ENCODE results near the gene NEMP1. TPM values are rescaled to one million over a fixed set of nuclear protein-coding genes. Genes with fewer than 3 reads are reported as not detected.

The NEMP1 gene
- total and polyA plus RNA-seq, 2 of the 13 experiments (the other 11 are each of a cell fraction or from before 2014, with no cell fraction given): 11.4 to 12.9 TPM

DNA sequence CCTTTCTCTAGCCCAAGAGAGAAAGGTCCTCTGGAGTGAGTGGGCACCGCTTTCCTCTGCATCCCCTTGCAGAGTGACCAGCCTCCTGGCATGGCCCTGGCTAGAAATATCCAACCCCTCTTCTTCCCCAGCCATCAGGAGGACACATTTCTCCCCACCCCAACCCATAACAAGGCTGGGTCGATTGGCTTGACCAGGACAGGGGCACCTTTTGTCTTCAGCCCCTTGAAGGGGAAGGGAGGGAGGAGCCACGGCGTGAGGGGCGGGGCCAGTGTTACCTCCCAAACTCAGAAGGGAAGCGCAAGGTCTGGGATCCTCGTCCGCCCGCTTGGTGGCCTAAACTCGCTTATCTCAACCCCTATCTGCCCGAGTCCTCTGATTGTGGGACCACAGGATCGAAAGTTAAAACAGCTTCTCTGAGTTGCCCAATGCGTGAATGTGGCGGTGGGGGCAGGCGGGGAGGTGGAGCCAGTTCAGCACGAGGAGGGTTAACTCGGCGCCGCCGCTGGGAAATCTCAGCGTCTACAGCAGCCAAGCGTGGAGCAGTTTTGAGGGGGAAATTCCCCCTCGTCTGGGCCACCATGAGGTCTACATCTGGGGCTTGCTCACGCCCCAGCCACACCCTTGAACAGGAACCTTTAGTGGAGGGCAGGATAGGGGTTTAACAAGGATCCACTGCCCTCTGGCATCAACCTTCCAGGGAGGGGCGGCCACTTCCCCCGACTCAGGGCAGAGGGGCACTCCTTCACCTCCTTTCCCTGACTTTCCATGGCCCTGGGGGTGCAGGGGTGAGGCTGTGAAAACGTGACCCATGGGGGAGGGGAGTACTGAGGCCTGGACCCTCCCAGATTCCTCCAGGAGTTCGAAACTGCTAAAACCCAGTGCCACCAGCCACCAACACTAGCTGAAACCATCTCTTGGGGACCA lies 31.8 kb upstream of the NEMP1 start (continued):
- TF ChIP-seq, protein P1, sequence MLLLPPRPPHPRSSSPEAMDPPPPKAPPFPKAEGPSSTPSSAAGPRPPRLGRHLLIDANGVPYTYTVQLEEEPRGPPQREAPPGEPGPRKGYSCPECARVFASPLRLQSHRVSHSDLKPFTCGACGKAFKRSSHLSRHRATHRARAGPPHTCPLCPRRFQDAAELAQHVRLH (CRISPR knock-in tag; IDR thresholded peaks at IDR 0.05; ENCODE audit: borderline replicate concordance, low read depth): peak; percentile 42; the same call in 1 of the 2 replicates
- TF ChIP-seq NAIF1 (CRISPR knock-in tag; IDR thresholded peaks at IDR 0.05; ENCODE audit: borderline replicate concordance): no peak
- no peak for TF ChIP-seq RARA (CRISPR knock-in tag; IDR thresholded peaks at IDR 0.05)
- TF ChIP-seq, protein P2, sequence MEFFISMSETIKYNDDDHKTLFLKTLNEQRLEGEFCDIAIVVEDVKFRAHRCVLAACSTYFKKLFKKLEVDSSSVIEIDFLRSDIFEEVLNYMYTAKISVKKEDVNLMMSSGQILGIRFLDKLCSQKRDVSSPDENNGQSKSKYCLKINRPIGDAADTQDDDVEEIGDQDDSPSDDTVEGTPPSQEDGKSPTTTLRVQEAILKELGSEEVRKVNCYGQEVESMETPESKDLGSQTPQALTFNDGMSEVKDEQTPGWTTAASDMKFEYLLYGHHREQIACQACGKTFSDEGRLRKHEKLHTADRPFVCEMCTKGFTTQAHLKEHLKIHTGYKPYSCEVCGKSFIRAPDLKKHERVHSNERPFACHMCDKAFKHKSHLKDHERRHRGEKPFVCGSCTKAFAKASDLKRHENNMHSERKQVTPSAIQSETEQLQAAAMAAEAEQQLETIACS (CRISPR knock-in tag; IDR thresholded peaks at IDR 0.05): no peak
- TF ChIP-seq ZNF274 (CRISPR knock-in tag; IDR thresholded peaks at IDR 0.05): no peak
- TF ChIP-seq ATF7 (IDR thresholded peaks at IDR 0.05): no peak
- TF ChIP-seq ATF7 (CRISPR knock-in tag; IDR thresholded peaks at IDR 0.05): peak; percentile 35
- TF ChIP-seq ZNF24 (IDR thresholded peaks at IDR 0.05): no peak
- no peak for TF ChIP-seq MTA1 (CRISPR knock-in tag; IDR thresholded peaks at IDR 0.05; ENCODE audit: borderline replicate concordance)
- TF ChIP-seq, protein P3, sequence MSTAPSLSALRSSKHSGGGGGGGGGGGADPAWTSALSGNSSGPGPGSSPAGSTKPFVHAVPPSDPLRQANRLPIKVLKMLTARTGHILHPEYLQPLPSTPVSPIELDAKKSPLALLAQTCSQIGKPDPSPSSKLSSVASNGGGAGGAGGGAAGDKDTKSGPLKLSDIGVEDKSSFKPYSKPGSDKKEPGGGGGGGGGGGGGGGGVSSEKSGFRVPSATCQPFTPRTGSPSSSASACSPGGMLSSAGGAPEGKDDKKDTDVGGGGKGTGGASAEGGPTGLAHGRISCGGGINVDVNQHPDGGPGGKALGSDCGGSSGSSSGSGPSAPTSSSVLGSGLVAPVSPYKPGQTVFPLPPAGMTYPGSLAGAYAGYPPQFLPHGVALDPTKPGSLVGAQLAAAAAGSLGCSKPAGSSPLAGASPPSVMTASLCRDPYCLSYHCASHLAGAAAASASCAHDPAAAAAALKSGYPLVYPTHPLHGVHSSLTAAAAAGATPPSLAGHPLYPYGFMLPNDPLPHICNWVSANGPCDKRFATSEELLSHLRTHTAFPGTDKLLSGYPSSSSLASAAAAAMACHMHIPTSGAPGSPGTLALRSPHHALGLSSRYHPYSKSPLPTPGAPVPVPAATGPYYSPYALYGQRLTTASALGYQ (CRISPR knock-in tag; IDR thresholded peaks at IDR 0.05): no peak
- no peak for TF ChIP-seq MED8 (CRISPR knock-in tag; IDR thresholded peaks at IDR 0.05; ENCODE audit: insufficient replicate concordance)
- TF ChIP-seq POLR2G (IDR thresholded peaks at IDR 0.05; ENCODE audit: low read depth, low read length): peak; percentile 50
- no peak for TF ChIP-seq NFIC (IDR thresholded peaks at IDR 0.05; ENCODE audit: low read length)
- TF ChIP-seq PCBP2 (optimal IDR thresholded peaks at IDR 0.05; ENCODE audit: low read depth, low read length, poor library complexity, severe bottlenecking): no peak
- TF ChIP-seq, protein P4, sequence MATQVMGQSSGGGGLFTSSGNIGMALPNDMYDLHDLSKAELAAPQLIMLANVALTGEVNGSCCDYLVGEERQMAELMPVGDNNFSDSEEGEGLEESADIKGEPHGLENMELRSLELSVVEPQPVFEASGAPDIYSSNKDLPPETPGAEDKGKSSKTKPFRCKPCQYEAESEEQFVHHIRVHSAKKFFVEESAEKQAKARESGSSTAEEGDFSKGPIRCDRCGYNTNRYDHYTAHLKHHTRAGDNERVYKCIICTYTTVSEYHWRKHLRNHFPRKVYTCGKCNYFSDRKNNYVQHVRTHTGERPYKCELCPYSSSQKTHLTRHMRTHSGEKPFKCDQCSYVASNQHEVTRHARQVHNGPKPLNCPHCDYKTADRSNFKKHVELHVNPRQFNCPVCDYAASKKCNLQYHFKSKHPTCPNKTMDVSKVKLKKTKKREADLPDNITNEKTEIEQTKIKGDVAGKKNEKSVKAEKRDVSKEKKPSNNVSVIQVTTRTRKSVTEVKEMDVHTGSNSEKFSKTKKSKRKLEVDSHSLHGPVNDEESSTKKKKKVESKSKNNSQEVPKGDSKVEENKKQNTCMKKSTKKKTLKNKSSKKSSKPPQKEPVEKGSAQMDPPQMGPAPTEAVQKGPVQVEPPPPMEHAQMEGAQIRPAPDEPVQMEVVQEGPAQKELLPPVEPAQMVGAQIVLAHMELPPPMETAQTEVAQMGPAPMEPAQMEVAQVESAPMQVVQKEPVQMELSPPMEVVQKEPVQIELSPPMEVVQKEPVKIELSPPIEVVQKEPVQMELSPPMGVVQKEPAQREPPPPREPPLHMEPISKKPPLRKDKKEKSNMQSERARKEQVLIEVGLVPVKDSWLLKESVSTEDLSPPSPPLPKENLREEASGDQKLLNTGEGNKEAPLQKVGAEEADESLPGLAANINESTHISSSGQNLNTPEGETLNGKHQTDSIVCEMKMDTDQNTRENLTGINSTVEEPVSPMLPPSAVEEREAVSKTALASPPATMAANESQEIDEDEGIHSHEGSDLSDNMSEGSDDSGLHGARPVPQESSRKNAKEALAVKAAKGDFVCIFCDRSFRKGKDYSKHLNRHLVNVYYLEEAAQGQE (IDR thresholded peaks at IDR 0.05; ENCODE audit: borderline replicate concordance in 1 of 2, low read depth in 1 of 2, low read length in 2 of 2): 0 out of 4 replicates have a peak, but pooled peaks of 1 of the 2 experiments have one; percentile 15
- 0 out of 2 replicates have a peak, but pooled peaks have one; percentile 46 for TF ChIP-seq RBFOX2 (IDR thresholded peaks at IDR 0.05; ENCODE audit: low read depth, low read length)
- 0 out of 2 replicates have a peak, but pooled peaks have one; percentile 11 for TF ChIP-seq ZNF563 (CRISPR knock-in tag; IDR thresholded peaks at IDR 0.05)
- TF ChIP-seq, protein P5, sequence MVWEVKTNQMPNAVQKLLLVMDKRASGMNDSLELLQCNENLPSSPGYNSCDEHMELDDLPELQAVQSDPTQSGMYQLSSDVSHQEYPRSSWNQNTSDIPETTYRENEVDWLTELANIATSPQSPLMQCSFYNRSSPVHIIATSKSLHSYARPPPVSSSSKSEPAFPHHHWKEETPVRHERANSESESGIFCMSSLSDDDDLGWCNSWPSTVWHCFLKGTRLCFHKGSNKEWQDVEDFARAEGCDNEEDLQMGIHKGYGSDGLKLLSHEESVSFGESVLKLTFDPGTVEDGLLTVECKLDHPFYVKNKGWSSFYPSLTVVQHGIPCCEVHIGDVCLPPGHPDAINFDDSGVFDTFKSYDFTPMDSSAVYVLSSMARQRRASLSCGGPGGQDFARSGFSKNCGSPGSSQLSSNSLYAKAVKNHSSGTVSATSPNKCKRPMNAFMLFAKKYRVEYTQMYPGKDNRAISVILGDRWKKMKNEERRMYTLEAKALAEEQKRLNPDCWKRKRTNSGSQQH (CRISPR knock-in tag; IDR thresholded peaks at IDR 0.05; ENCODE audit: low read depth): no peak
- TF ChIP-seq, protein P6, sequence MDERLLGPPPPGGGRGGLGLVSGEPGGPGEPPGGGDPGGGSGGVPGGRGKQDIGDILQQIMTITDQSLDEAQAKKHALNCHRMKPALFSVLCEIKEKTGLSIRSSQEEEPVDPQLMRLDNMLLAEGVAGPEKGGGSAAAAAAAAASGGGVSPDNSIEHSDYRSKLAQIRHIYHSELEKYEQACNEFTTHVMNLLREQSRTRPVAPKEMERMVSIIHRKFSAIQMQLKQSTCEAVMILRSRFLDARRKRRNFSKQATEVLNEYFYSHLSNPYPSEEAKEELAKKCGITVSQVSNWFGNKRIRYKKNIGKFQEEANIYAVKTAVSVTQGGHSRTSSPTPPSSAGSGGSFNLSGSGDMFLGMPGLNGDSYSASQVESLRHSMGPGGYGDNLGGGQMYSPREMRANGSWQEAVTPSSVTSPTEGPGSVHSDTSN (CRISPR knock-in tag; IDR thresholded peaks at IDR 0.05): no peak

All from HepG2 (cell line).